Ascending aorta (tissue), 2 donors: ENCODE data around the gene CORO1C. TPM values are rescaled to one million over a fixed set of nuclear protein-coding genes. Genes with fewer than 3 reads are reported as not detected.
A peak's percentile ranks its signal among the peaks of the same experiment; 100 is the strongest.

Experiments
- DNase-seq, 2 donors: peaks; one replicate each; pipeline ENCODE4 v3.0.0-alpha.2; 2019; ENCODE audit warnings: low spot score in 2 of 2
- H3K27ac ChIP-seq, 2 donors: fragments of 200-600 bp; sonication (generic); one replicate each; pipeline ENCODE4 v1.5.1; 2016 to 2017; ENCODE audit warnings: mild to moderate bottlenecking in 1 of 2
- H3K27me3 ChIP-seq: fragments of 200-600 bp; sonication (generic); one replicate; pipeline ENCODE4 v1.5.1; 2017
- H3K36me3 ChIP-seq, 2 donors: fragments of 200-600 bp; sonication (generic); one replicate each; pipeline ENCODE4 v1.5.1; 2016
- H3K4me1 ChIP-seq, 2 donors: fragments of 200-600 bp; sonication (generic); one replicate each; pipeline ENCODE4 v1.5.1; 2016 to 2017; ENCODE audit warnings: mild to moderate bottlenecking in 1 of 2
- H3K4me3 ChIP-seq, 2 donors: fragments of 200-600 bp; sonication (generic); one replicate each; pipeline ENCODE4 v1.5.1; 2016 to 2017; ENCODE audit warnings: mild to moderate bottlenecking in 1 of 2
- H3K9me3 ChIP-seq, 2 donors: fragments of 200-600 bp; sonication (generic); one replicate each; pipeline ENCODE4 v1.5.1; 2016
- CTCF ChIP-seq, 3 experiments: fragments of 200-600 bp in 2 of 3; fragments of 450-650 bp in 1 of 3; sonication (generic) in 2 of 3; IDR thresholded peaks; one replicate each; pipeline ENCODE4 v1.5.1; 2016 to 2019; ENCODE audit warnings: antibody characterized with exemption in 3 of 3, mild to moderate bottlenecking in 1 of 3, moderate library complexity in 1 of 3
- intact Hi-C: fragments of 100-400 bp; cut with DNase I; formaldehyde crosslinking; loops from one replicate; pipeline ENCODE4 v1.15.1; 2023
- total RNA-seq: library from RNA; depleted of rRNA; stranded (reverse); fragments of >200 nt; gene quantifications from one replicate; pipeline ENCODE4 v1.1.0, GENCODE V29; 2016

The CORO1C gene
- total RNA-seq, 1 donor from 2014 or later = 106 TPM

- TF ChIP-seq CTCF (IDR thresholded peaks at IDR 0.05) = no peak
- Histone ChIP-seq H3K27me3 (no peaks in the 10 kb centered on the region), H3K36me3 (no peaks in the 10 kb centered on the region), H3K4me3 (peak overlapping the region; percentile 66 to 79), H3K27ac (peak overlapping the region; percentile 94 to 96), H3K4me1 (peaks cover 0 to 23% of the 10 kb centered on the region in 2 donors), H3K9me3 (no peaks in the 10 kb centered on the region)
- intact Hi-C loops = loop anchor here (1.0 to 10.0 kb wide), 10 partner anchors 41 to 395 kb away; partner anchors contain the start of genes ALKBH2, CMKLR1 and ISCU
- peak; percentile 96 to 100 for DNase-seq
These were observed 646 bp upstream of the CORO1C start for GRCh38 chr12:108731866-108732461.

GRCh38 chr12:108730365-108731104 is 783 bp downstream of the CORO1C start:
- Histone ChIP-seq H3K27ac (peak overlapping the region; percentile 94 to 96), H3K4me3 (peak overlapping the region; percentile 66 to 79), H3K4me1 (peaks cover 0 to 35% of the 10 kb centered on the region in 2 donors), H3K36me3 (no peaks in the 10 kb centered on the region), H3K27me3 (no peaks in the 10 kb centered on the region), H3K9me3 (no peaks in the 10 kb centered on the region)
- intact Hi-C loops = loop anchor here (1.0 to 10.0 kb wide), 8 partner anchors 39 to 393 kb away; partner anchors contain the start of genes ALKBH2 and CMKLR1
- TF ChIP-seq CTCF (IDR thresholded peaks at IDR 0.05) = no peak
- DNase-seq = peak; percentile 44 to 87

GRCh38 chr12:108729612-108730364 is 1.5 kb downstream of the CORO1C start:
- peaks cover 0 to 42% of the 10 kb centered on the region in 2 donors for H3K4me1 ChIP-seq
- DNase-seq = no peak
- intact Hi-C loops = loop anchor here (5.0 to 10.0 kb wide), 4 partner anchors 58 to 392 kb away; partner anchors contain the start of genes ALKBH2 and CMKLR1

GRCh38 chr12:108728820-108729611 is 2.3 kb downstream of the CORO1C start:
- TF ChIP-seq CTCF (IDR thresholded peaks at IDR 0.05) = no peak
- Histone ChIP-seq H3K36me3 (no peaks in the 10 kb centered on the region), H3K27ac (peak overlapping the region; percentile 94 to 96), H3K27me3 (no peaks in the 10 kb centered on the region), H3K4me3 (peak overlapping the region; percentile 66 to 79), H3K9me3 (no peaks in the 10 kb centered on the region), H3K4me1 (peaks cover 0 to 46% of the 10 kb centered on the region in 2 donors)
- no peak for DNase-seq
- intact Hi-C loops = no loop called here

More at GRCh38 chr12:108729612-108730364, 1.5 kb downstream of the CORO1C start:
- no peak for TF ChIP-seq CTCF (IDR thresholded peaks at IDR 0.05)
- Histone ChIP-seq H3K27me3 (no peaks in the 10 kb centered on the region), H3K27ac (peak overlapping the region; percentile 94 to 96), H3K9me3 (no peaks in the 10 kb centered on the region), H3K36me3 (no peaks in the 10 kb centered on the region), H3K4me3 (peak overlapping the region; percentile 66 to 79)
